Effector memory CD8-positive, alpha-beta T cell (primary cell): Measurements from ENCODE around the gene ANKRD65.
A peak's percentile ranks its signal among the peaks of the same experiment; 100 is the strongest.
"Not testable (repeated sequence)": the region's sequence is repeated elsewhere in the genome, so short reads cannot be mapped to it uniquely, and the experiment has no call there.

Source experiments
- ATAC-seq: fragments of 150-1000 bp; cut with Tn5 transposase; replicated peaks from 2 replicates; pipeline ENCODE4 v1.10.0; 2021; ENCODE audit warnings: mild to moderate bottlenecking, moderate library complexity
- DNase-seq, 3 experiments: peaks; one replicate each; pipeline ENCODE4 v3.0.0; 2021
- H3K27ac Mint-ChIP-seq, 2 donors: one replicate each; pipeline ENCODE4 v1.8.0; 2022; ENCODE audit warnings: mild to moderate bottlenecking in 2 of 2, mixed read lengths in 2 of 2, moderate library complexity in 2 of 2
- H3K27me3 Mint-ChIP-seq, 2 donors: one replicate each; pipeline ENCODE4 v1.8.0; 2022; ENCODE audit warnings: mixed read lengths in 2 of 2
- H3K36me3 Mint-ChIP-seq: one replicate; pipeline ENCODE4 v1.8.0; 2022; ENCODE audit warnings: mild to moderate bottlenecking, moderate library complexity, mixed read lengths; ENCODE audit not compliant: insufficient read depth
- H3K4me1 Mint-ChIP-seq, 2 donors: one replicate each; pipeline ENCODE4 v1.8.0; 2022; ENCODE audit warnings: low read depth in 2 of 2, mixed read lengths in 2 of 2
- H3K4me3 Mint-ChIP-seq, 2 donors: one replicate each; pipeline ENCODE4 v1.8.0; 2022; ENCODE audit warnings: mild to moderate bottlenecking in 2 of 2, mixed read lengths in 2 of 2, moderate library complexity in 2 of 2
- H3K9me3 Mint-ChIP-seq, 2 donors: one replicate each; pipeline ENCODE4 v1.8.0; 2022; ENCODE audit warnings: mixed read lengths in 2 of 2

The ANKRD65 gene

DNA sequence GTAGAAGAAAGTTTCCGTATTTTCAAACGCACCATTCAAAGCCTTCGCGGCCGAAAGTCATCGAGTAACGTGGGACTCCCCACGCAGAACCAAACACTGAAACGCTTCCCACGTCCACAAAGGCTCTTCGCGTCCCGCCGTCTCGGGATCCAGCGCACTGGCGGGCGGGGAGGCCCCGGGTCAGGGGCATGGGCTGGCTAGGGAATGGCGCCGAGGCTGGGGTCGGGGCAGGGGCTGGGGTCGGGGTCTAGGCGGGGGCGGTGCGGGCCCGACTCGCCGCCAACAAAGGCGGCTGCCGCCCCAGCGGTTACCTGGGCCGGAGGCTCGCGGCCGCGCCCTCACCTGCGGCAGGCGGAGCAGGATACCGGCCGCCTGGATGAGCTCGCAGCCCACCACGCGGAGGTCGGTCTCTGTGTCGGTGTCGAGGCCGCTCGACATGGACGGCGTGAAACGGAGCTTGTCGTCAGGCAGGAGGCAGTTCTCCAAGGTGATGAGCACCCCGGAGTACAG, 22.3 kb downstream of the ANKRD65 start:
- no peak for DNase-seq
- no peaks in the 10 kb centered on the region for H3K9me3 Mint-ChIP-seq
- peaks cover 95% of the 10 kb centered on the region for H3K36me3 Mint-ChIP-seq
- peak; percentile 5 for ATAC-seq
- H3K4me1 Mint-ChIP-seq = peaks cover 37 to 42% of the 10 kb centered on the region in 2 donors
- H3K4me3 Mint-ChIP-seq = peak overlapping the region; percentile 87 to 88
- H3K27ac Mint-ChIP-seq = peak overlapping the region; percentile 93 to 94
- H3K27me3 Mint-ChIP-seq = no peaks in the 10 kb centered on the region

- H3K9me3 Mint-ChIP-seq = no peaks in the 10 kb centered on the region
- peaks cover 94% of the 10 kb centered on the region for H3K36me3 Mint-ChIP-seq
- H3K4me3 Mint-ChIP-seq = peak overlapping the region; percentile 87 to 88
- no peak for ATAC-seq
- no peak for DNase-seq
- H3K4me1 Mint-ChIP-seq = peaks cover 34 to 40% of the 10 kb centered on the region in 2 donors
- H3K27me3 Mint-ChIP-seq = no peaks in the 10 kb centered on the region
- peak overlapping the region; percentile 83 to 93 for H3K27ac Mint-ChIP-seq
Observed at GRCh38 chr1:1397839-1398523, 23.1 kb downstream of the ANKRD65 start.

GRCh38 chr1:1395166-1395565, 25.9 kb downstream of the ANKRD65 start:
- Mint-ChIP-seq H3K9me3 (no peaks in the 10 kb centered on the region), H3K27me3 (no peaks in the 10 kb centered on the region), H3K27ac (peak overlapping the region in 1 of 2 donors; percentile 76)

DNA sequence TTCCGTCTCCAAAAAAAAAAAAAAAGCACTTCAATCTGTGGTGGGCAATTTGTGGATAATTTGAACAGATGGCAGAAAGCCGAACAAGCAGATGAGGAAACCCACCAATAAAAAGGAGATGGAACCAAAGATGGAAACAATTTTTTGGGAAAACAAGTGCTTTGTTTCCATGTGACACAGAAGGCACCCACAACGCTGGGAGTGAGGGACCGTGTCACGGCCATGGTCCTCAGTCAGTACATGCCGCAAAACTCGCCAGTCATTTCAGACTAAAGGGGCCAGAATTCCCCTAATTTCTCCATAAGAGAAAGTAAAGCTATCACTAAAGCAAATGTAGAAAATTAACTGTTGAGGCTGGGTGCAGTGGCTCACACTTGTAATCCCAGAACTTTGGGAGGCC, 27.0 kb downstream of the ANKRD65 start:
- no peak for DNase-seq
- no peaks in the 10 kb centered on the region for H3K27me3 Mint-ChIP-seq
- no peak overlapping the region for H3K4me3 Mint-ChIP-seq
- no peak for ATAC-seq
- H3K27ac Mint-ChIP-seq = peak overlapping the region in 1 of 2 donors; percentile 32
- peaks cover 94% of the 10 kb centered on the region for H3K36me3 Mint-ChIP-seq
- H3K4me1 Mint-ChIP-seq = peaks cover 13 to 16% of the 10 kb centered on the region in 2 donors
- no peaks in the 10 kb centered on the region for H3K9me3 Mint-ChIP-seq

More at GRCh38 chr1:1395166-1395565, 25.9 kb downstream of the ANKRD65 start:
- ATAC-seq = no peak
- no peak for DNase-seq
- Mint-ChIP-seq H3K36me3 (peaks cover 94% of the 10 kb centered on the region), H3K4me3 (no peak overlapping the region), H3K4me1 (peaks cover 22 to 23% of the 10 kb centered on the region in 2 donors)

GRCh38 chr1:1393428-1393827, 27.6 kb downstream of the ANKRD65 start:
- no peaks in the 10 kb centered on the region for H3K9me3 Mint-ChIP-seq
- peaks cover 13 to 16% of the 10 kb centered on the region in 2 donors for H3K4me1 Mint-ChIP-seq
- peaks cover 97% of the 10 kb centered on the region for H3K36me3 Mint-ChIP-seq
- H3K27me3 Mint-ChIP-seq = no peaks in the 10 kb centered on the region
- no peak overlapping the region for H3K4me3 Mint-ChIP-seq
- DNase-seq = no peak
- H3K27ac Mint-ChIP-seq = peak overlapping the region in 1 of 2 donors; percentile 32
- ATAC-seq = no peak

- ATAC-seq = no peak
- H3K27me3 Mint-ChIP-seq = no peaks in the 10 kb centered on the region
- no peak overlapping the region for H3K4me3 Mint-ChIP-seq
- no peak for DNase-seq
- peaks cover 97% of the 10 kb centered on the region for H3K36me3 Mint-ChIP-seq
- no peaks in the 10 kb centered on the region for H3K9me3 Mint-ChIP-seq
- H3K27ac Mint-ChIP-seq = no peak overlapping the region
- peaks cover 10 to 14% of the 10 kb centered on the region in 2 donors for H3K4me1 Mint-ChIP-seq
Observed at GRCh38 chr1:1393014-1393413, 28.1 kb downstream of the ANKRD65 start.

GRCh38 chr1:1391225-1391624, 29.9 kb downstream of the ANKRD65 start:
- H3K27me3 Mint-ChIP-seq = no peaks in the 10 kb centered on the region
- no peaks in the 10 kb centered on the region for H3K9me3 Mint-ChIP-seq
- no peak for DNase-seq
- H3K4me3 Mint-ChIP-seq = no peak overlapping the region
- ATAC-seq = no peak
- H3K36me3 Mint-ChIP-seq = peaks cover 97% of the 10 kb centered on the region
- H3K4me1 Mint-ChIP-seq = peaks cover 8 to 11% of the 10 kb centered on the region in 2 donors
- no peak overlapping the region for H3K27ac Mint-ChIP-seq

DNA sequence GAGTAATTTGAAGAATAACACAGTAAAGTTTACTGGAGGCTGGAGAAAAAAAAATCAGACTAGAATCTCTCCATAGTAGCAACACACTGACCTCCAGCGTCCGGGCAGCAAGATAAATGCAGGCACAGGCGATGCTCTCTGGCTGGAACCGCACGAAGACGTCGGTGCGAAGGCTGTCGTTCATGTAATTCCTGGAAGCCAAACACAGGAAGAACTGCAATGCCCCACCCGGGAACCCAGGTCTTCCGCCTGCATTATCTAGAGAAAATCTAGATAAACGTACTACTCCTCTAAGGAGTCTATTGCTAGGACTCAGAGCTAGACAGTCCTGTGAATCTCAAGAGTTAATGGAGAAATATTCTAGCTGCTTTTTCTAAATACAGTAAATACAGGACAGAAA, 30.4 kb downstream of the ANKRD65 start:
- DNase-seq = no peak
- Mint-ChIP-seq H3K4me3 (no peak overlapping the region), H3K4me1 (peaks cover 6 to 9% of the 10 kb centered on the region in 2 donors), H3K27ac (no peak overlapping the region), H3K9me3 (no peaks in the 10 kb centered on the region), H3K36me3 (peaks cover 98% of the 10 kb centered on the region), H3K27me3 (no peaks in the 10 kb centered on the region)
- ATAC-seq = no peak

DNA sequence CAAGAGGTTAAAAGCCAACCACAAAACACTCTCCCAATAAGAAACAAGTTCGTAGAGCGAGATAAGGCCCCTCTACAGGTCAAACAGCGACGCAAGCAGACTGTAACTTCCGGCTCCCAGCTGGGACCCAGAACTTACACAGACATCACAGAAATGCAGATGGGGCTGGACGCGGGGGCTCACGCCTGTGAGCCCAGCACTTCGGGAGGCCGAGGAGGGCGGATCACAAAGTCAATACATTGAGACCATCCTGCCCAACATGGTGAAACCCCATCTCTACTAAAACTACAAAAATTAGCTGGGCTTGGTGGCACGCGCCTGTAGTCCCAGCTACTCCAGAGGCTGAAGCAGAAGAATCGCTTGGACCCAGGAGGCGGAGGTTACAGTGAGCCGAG, 33.0 kb downstream of the ANKRD65 start:
- H3K27ac Mint-ChIP-seq = peak overlapping the region in 1 of 2 donors; percentile 38
- DNase-seq (no peak), ATAC-seq (no peak)
- no peak overlapping the region for H3K4me3 Mint-ChIP-seq
- H3K36me3 Mint-ChIP-seq = peaks cover 75% of the 10 kb centered on the region
- peaks cover 0 to 2% of the 10 kb centered on the region in 2 donors for H3K4me1 Mint-ChIP-seq
- no peaks in the 10 kb centered on the region for H3K9me3 Mint-ChIP-seq
- H3K27me3 Mint-ChIP-seq = no peaks in the 10 kb centered on the region

DNA sequence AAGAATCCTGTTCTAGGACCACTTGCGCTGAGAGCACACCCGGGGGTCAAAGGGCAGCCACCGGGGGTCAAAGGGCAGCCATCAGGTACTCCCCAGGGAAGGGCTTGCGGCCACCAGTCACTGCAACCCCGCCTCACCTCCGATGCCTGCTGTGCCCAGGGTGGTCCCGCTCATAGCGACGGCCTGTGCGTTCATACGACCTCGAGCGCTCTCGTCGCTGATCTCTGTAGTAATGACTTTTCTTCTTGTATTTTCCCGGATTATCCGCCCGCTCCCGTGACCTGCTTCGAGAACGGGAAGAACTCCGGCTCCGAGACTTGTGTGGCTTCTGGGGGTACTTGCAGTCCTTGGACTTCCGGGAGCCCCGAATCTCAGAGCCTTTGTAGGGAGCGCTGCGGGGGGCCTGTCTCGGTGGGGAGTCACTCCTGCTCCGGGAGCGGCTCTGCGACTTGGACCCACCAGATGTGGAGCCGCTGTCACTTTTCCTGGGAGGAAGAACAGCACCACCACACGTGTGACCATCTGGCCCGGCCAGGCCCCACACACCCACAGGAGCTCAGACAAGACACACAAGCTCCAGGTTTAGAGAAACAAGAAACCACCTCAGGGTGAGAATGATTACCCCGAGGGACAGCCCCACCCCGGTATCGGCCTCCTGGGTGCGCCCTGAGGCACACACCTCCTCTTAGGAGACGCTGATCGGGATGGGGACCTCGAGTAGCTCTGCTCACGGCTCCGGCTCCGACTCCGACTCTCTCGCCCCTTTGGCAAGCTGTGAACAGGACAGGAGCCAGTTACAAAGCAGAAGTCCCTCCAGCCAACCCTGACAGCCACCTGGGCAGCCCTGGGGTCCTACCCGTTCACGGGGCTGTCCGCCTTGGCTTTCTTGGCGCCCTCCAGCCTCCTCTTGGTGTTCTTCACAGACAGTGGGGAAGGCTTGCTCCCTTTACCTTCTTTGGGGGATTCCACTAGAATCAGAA, 33.7 kb downstream of the ANKRD65 start:
- H3K27me3 Mint-ChIP-seq = no peaks in the 10 kb centered on the region
- ATAC-seq = no peak
- peaks cover 69% of the 10 kb centered on the region for H3K36me3 Mint-ChIP-seq
- H3K27ac Mint-ChIP-seq = no peak overlapping the region
- peaks cover 0 to under 1% of the 10 kb centered on the region in 2 donors for H3K4me1 Mint-ChIP-seq
- no peak overlapping the region for H3K4me3 Mint-ChIP-seq
- DNase-seq = no peak
- no peaks in the 10 kb centered on the region for H3K9me3 Mint-ChIP-seq

- DNase-seq = no peak
- H3K36me3 Mint-ChIP-seq = peaks cover 54% of the 10 kb centered on the region
- no peak overlapping the region for H3K4me3 Mint-ChIP-seq
- H3K27me3 Mint-ChIP-seq = no peaks in the 10 kb centered on the region
- peak overlapping the region; percentile 6 to 25 for H3K27ac Mint-ChIP-seq
- no peaks in the 10 kb centered on the region for H3K4me1 Mint-ChIP-seq
- H3K9me3 Mint-ChIP-seq = no peaks in the 10 kb centered on the region
- ATAC-seq = no peak
Observed at GRCh38 chr1:1385931-1386330, 35.1 kb downstream of the ANKRD65 start.

GRCh38 chr1:1385339-1385738, 35.7 kb downstream of the ANKRD65 start:
- not testable (repeated sequence) for ATAC-seq, H3K4me3 Mint-ChIP-seq
- H3K36me3 Mint-ChIP-seq = peaks cover 48% of the 10 kb centered on the region

DNA sequence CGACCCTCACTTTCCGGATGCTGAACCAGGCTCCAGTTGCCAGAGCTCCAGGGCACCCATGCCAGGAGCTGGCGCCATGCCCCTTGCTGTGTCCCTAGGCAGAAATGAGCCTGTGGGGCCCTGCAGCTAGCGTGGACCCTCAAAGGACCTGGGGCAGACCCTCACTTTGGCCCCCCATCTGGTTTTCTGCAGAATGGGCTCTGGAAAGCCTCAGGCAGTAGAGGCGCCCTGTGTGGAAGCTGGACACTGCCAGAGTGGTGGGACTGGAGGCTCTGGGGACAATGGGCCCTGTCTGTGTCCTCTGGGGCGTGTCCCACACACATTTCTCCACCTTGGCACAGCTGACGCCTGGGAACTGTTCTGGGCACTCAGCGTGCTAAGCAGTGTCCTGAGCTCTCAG, 39.8 kb downstream of the ANKRD65 start:
- Mint-ChIP-seq H3K9me3 (no peaks in the 10 kb centered on the region), H3K27ac (no peak overlapping the region), H3K27me3 (no peaks in the 10 kb centered on the region), H3K4me3 (no peak overlapping the region), H3K36me3 (peaks cover 8% of the 10 kb centered on the region), H3K4me1 (no peaks in the 10 kb centered on the region)
- ATAC-seq (no peak), DNase-seq (no peak)

More at GRCh38 chr1:1385339-1385738, 35.7 kb downstream of the ANKRD65 start:
- peak overlapping the region in 1 of 2 donors; percentile 74 for H3K27ac Mint-ChIP-seq
- DNase-seq, H3K27me3 Mint-ChIP-seq, H3K4me1 Mint-ChIP-seq, H3K9me3 Mint-ChIP-seq: not testable (repeated sequence)
